ENCODE results near the gene MAJIN.

DNA sequence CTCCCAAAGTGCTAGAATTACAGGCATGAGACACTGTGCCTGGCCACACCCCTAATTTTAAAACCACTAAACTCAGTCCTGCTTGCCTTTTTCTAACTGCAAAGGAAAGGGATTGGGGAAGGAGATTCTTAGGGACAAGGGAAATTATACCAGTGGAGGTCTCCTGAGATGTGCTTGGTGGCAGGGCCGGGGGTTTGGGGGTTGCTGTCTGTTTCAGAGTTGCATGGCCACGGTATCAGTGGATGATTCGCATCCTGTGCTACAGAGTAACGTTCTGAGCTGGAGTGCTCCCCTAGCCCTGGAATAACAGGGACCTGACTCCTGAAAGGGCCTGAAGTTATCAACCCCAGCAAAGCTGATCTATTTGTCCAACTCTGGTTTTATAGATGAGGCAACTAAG lies 35.4 kb downstream of the MAJIN start:
- TF ChIP-seq EZH2 (IDR thresholded peaks at IDR 0.05; ENCODE audit: insufficient read depth, poor library complexity, severe bottlenecking) (no peak), EZH2phosphoT487 (IDR thresholded peaks at IDR 0.05; ENCODE audit: insufficient read depth, low read depth) (no peak)
